ENCODE results near the gene UFSP2.

The UFSP2 gene

DNA sequence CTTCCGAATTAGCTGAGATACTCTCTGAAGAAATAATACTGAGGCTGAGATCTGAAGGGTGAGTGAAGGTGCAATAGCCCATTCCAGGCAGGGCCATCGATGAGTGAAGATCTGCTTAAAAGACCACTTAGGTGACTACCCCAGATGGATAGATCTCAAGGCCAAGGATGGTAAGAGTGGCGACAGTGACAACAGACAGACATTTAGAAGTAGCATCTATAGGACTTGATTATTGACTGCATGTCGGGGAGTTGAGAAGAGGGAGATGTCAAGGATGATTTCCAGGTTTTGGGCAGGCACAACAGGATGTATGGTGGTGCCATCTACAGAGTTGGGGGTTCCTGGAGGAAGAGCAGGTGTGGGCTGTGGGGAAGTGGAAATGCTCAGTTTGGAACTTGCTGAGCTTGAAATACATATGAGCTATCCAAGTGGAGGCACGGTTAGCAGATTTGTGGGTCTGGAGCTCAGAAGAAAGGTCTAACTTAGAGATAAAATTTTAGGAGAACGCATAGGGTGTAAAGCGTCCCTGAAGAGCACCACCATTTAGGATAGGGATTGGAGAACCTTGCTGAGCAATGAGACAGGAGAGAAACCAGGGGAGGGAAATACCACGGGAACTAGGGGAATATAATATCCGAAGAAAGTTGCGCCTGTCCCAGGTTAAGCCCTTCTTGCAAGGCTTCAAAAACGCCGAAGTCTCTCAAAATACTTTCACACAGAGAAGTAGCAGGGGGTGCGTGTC, 688 bp downstream of the UFSP2 start:
- TF ChIP-seq POLR2A (IDR thresholded peaks at IDR 0.05; ENCODE audit: low read depth, low read length) (no peak), POLR2AphosphoS5 (IDR thresholded peaks at IDR 0.05; ENCODE audit: low read depth, low read length) (0 out of 2 replicates have a peak, but pooled peaks have one; percentile 22)
- peak; percentile 80 for FAIRE-seq
- DNase-seq (ENCODE audit: insufficient read length), result no peak

DNA sequence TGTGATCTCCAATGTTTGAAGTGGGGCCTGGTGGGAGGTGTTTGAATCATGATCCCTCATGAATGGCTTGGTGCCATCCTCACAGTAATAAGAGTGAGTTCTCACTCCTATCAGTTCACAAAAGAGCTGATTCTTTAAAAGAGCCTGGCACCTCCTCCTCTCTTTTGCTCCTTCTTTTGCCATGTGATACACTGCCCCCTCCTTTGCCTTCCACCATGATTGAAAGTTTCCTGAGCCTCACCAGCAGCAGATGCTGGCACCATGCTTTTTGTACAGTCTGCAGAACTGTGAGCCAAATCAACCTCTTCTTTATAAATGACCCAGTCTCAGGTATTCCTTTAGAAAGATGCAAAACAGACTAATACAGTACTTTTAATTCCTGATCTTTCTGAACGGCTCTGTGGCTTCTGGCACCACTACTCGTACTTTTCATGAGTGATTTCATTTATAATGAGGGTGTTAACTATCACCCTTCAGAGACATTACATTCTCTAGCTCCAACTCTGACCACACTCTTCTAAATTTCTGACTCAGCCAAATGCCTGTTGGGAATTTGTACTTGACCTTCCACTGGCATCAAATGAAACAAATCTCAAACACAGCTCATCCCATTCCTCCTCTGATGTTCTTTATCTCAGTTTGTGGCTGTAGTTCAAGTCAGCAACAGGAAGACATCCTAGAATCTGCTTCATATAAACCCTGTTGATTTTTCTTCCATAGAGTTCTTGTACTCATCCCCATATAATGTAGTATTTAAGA, 4.2 kb downstream of the UFSP2 start:
- DNase-seq (ENCODE audit: insufficient read length) (no peak), FAIRE-seq (no peak)
- TF ChIP-seq TAF1 (IDR thresholded peaks at IDR 0.05; ENCODE audit: borderline replicate concordance, low read depth, low read length) (no peak), POLR2A (IDR thresholded peaks at IDR 0.05; ENCODE audit: low read depth, low read length) (no peak), POLR2AphosphoS5 (IDR thresholded peaks at IDR 0.05; ENCODE audit: low read depth, low read length) (no peak)

DNA sequence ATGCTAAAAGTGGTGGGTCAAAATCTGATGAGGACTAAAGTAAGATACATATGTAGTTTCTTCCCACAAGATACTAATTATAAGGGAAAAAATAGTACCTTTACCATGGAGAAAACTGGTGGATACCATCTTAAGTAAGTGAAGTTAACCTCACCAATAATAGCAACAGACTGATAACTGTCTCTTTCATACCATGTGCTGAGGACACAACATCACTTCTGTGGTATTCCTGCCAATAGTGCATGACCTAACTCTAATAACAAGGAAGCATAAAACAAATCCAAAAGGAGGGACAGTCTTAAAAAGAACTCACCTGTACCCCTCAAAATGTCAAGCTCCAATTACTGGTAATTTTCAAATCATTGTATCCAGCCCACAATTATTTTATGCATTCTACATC, 8.8 kb downstream of the UFSP2 start:
- FAIRE-seq, result no peak
- TF ChIP-seq POLR2A (IDR thresholded peaks at IDR 0.05; ENCODE audit: low read depth, low read length) (no peak), POLR2AphosphoS5 (IDR thresholded peaks at IDR 0.05; ENCODE audit: low read depth, low read length) (no peak), TAF1 (IDR thresholded peaks at IDR 0.05; ENCODE audit: borderline replicate concordance, low read depth, low read length) (no peak)
- DNase-seq (ENCODE audit: insufficient read length), result no peak

DNA sequence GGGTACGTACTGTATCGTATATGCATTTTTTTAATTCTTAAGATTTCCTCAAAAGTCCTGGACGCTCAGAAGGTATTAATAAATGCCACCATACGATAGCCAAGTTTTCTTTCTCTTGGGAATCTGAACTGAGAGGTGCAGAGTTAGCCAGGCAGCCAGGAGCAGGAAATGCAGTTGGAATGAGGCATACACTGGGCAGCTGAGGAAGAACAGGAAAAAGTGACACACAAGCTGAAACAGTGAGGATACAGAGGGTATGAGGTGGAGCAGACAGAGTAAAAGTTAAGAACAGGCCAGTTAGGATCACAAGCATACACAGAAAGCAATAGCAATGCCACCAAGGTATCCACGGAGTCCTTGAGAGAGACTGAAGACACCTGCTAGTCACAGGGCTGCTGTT, 13.4 kb downstream of the UFSP2 start:
- TF ChIP-seq POLR2A (IDR thresholded peaks at IDR 0.05; ENCODE audit: low read depth, low read length) (no peak), POLR2AphosphoS5 (IDR thresholded peaks at IDR 0.05; ENCODE audit: low read depth, low read length) (no peak), TAF1 (IDR thresholded peaks at IDR 0.05; ENCODE audit: borderline replicate concordance, low read depth, low read length) (no peak)
- DNase-seq (ENCODE audit: insufficient read length), result no peak
- peak; percentile 24 for FAIRE-seq

DNA sequence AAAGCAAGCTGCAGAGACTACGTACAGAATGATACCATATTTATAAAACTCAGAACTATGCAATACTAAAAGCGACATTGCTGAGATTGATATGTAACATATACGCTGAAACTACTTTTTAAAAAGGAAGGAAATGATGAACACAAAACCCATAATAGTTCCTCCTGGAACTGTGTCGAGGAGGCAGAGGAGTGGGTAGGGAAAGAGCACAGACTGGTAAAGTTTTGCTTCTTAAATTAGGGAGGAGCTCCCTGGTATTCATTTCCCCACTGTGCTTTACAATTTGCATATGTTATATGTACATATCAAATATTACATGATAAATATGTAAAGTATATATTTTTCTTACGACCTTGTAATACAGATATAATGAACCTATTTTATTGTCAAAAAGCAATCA, 13.9 kb downstream of the UFSP2 start:
- DNase-seq (ENCODE audit: insufficient read length), result no peak
- FAIRE-seq, result no peak
- TF ChIP-seq POLR2AphosphoS5 (IDR thresholded peaks at IDR 0.05; ENCODE audit: low read depth, low read length) (no peak), TAF1 (IDR thresholded peaks at IDR 0.05; ENCODE audit: borderline replicate concordance, low read depth, low read length) (no peak), POLR2A (IDR thresholded peaks at IDR 0.05; ENCODE audit: low read depth, low read length) (no peak)

DNA sequence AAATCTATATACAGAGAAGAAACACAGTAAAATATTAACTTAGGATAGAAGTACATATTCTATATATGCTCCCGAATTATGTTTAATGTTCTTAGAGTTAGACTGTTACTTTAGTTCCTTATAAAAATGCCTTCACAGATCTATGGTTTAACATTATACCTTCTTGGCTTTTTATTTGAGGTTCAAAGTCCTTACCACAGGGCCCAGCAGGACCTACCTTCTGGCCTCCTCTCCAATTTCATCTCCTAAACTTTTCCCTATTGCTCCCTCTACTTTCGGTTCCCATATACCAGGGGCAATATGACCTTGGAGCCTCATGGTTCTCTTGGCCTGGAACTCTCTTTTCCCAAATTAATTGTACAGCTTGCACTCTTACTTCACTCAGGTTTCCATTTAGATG, 17.3 kb downstream of the UFSP2 start:
- no peak for TF ChIP-seq TAF1 (IDR thresholded peaks at IDR 0.05; ENCODE audit: borderline replicate concordance, low read depth, low read length)
- no peak for TF ChIP-seq POLR2AphosphoS5 (IDR thresholded peaks at IDR 0.05; ENCODE audit: low read depth, low read length)
- no peak for TF ChIP-seq POLR2A (IDR thresholded peaks at IDR 0.05; ENCODE audit: low read depth, low read length)
- DNase-seq (ENCODE audit: insufficient read length), result no peak
- FAIRE-seq, result peak; percentile 21

DNA sequence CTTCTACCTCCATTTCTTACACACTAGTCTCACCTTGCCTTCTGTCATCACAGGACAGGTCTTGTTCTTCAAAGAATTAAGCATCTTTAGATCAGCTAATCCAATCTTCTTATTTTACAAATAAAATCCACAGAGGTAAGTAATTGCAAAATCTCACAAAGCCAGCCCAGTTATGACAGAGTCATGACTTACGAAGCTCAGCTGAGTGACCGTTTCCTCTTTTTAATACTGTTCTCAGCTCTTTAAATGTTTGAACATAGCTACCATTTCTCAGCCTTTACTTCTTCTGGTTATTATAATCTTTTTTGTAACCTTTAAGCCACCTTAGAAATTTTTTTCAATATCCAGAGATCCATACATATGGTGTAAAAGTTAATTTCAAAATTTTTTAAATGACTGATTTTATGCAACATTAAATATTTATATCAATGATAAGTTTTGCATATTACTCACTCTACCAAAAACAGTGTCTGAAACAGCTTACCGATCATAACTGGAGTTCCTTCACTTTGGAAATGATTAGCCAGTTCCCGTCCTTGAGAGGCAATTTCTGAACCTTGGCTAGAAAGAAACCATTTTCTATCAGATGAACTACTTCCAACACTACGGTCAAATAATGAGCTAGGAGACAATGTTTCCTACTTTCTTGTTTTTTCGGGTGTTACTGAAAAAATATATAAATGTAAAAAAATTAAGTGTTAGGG, 20.3 kb downstream of the UFSP2 start:
- TF ChIP-seq POLR2A (IDR thresholded peaks at IDR 0.05; ENCODE audit: low read depth, low read length) (no peak), POLR2AphosphoS5 (IDR thresholded peaks at IDR 0.05; ENCODE audit: low read depth, low read length) (no peak), TAF1 (IDR thresholded peaks at IDR 0.05; ENCODE audit: borderline replicate concordance, low read depth, low read length) (no peak)
- DNase-seq (ENCODE audit: insufficient read length) (no peak), FAIRE-seq (no peak)

DNA sequence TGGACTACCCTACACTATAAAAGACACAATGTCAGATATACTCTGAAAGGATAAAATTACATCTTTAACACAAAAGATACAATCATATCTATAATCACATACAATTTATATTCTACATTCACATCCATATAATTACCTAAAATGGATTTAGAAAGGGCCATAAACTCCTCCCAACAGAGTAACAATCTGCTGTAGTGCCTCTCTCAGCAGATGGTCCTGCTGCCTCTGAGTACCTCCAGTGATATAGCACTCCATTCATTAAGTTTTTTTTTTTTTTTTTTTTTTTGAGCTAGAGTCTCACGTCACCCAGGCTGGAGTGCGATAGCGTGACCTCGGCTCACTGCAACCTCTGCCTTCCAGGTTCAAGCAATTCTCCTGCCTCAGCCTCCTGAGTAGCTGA, 21.7 kb downstream of the UFSP2 start:
- no peak for FAIRE-seq
- TF ChIP-seq POLR2A (IDR thresholded peaks at IDR 0.05; ENCODE audit: low read depth, low read length) (no peak), POLR2AphosphoS5 (IDR thresholded peaks at IDR 0.05; ENCODE audit: low read depth, low read length) (no peak), TAF1 (IDR thresholded peaks at IDR 0.05; ENCODE audit: borderline replicate concordance, low read depth, low read length) (no peak)
- DNase-seq (ENCODE audit: insufficient read length), result no peak

DNA sequence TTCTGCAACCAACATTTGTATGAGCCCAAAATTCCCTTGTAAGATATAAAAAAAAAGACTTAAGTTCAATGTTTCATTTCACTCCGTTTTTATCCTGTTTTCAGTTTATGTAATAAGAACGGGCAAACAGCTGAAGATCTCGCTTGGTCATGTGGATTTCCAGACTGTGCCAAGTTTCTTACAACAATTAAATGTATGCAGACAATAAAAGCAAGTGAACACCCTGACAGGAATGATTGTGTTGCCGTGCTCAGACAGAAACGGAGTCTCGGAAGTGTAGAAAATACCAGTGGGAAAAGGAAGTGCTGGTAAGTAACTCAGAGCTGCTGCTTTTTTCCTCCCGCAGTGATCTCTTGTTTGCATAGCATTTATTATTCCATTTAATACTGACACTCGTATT, 26.3 kb downstream of the UFSP2 start:
- DNase-seq (ENCODE audit: insufficient read length), result no peak
- TF ChIP-seq POLR2A (IDR thresholded peaks at IDR 0.05; ENCODE audit: low read depth, low read length) (no peak), TAF1 (IDR thresholded peaks at IDR 0.05; ENCODE audit: borderline replicate concordance, low read depth, low read length) (no peak)
- no peak for FAIRE-seq

DNA sequence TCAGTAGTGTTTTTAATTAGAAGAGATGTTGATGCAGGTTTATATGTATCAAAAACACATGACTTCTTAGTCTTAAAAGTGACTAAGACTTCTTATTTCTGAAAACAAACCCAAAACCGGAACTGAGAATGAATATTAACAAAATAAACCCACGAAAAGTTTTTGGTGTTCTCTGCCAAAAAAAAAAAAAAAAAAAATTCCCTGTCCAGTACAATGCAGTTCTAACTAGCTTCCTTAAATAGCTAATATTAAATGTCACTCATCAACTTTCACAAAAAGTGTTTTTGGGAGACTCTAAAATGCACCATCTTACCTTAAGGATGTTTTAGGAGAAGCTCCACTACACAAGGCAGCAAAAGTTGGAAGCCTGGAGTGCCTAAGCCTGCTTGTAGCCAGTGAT, 27.1 kb downstream of the UFSP2 start:
- no peak for FAIRE-seq
- DNase-seq (ENCODE audit: insufficient read length), result no peak
- TF ChIP-seq TAF1 (IDR thresholded peaks at IDR 0.05; ENCODE audit: borderline replicate concordance, low read depth, low read length) (no peak), POLR2A (IDR thresholded peaks at IDR 0.05; ENCODE audit: low read depth, low read length) (no peak), POLR2AphosphoS5 (IDR thresholded peaks at IDR 0.05; ENCODE audit: low read depth, low read length) (no peak)

DNA sequence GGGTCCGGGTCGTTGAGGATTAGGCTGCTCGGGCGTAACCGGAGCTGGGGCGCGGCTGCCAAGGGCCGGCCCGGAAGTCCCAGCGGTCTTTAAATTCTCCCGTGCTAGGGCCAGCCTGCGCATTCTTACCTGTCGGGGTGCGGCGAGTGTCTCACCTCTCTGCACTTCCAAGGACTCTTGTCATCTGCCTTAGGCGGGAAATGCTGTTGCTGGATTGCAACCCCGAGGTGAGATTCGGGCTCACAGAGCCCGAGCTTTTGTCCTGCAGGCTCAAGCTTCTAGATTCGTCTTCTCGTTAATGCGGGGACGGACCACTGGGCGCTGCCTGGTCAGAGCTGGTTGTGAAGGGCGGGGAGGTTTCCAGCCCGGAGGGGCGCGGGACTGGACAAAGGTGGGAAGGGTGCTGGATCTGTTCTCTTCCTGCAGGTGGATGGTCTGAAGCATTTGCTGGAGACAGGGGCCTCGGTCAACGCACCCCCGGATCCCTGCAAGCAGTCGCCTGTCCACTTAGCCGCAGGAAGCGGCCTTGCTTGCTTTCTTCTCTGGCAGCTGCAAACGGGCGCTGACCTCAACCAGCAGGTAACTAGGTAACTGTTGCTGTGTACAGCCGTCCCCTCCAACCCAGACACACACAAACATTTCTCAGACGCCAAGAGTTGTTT, 28.9 kb downstream of the UFSP2 start, which contains the start of gene ANKRD37:
Gene ANKRD37, plus strand, starts transcription at position 118 of the 662 bp plus-strand sequence. Its CDS starts 83 bp downstream, at position 201.
- peak; percentile 33 for FAIRE-seq
- TF ChIP-seq POLR2AphosphoS5 (IDR thresholded peaks at IDR 0.05; ENCODE audit: low read depth, low read length) (no peak), TAF1 (IDR thresholded peaks at IDR 0.05; ENCODE audit: borderline replicate concordance, low read depth, low read length) (no peak), POLR2A (IDR thresholded peaks at IDR 0.05; ENCODE audit: low read depth, low read length) (peak; percentile 44; the same call in 1 of the 2 replicates)
- DNase-seq (ENCODE audit: insufficient read length), result no peak

Data from GM12892 (cell line).